HG02840 (cell line): Measurements from ENCODE around the gene PKNOX1.
"Not testable (repeated sequence)": the region's sequence is repeated elsewhere in the genome, so short reads cannot be mapped to it uniquely, and the experiment has no call there.

ENCODE experiments used
- ATAC-seq: cut with Tn5 transposase; IDR thresholded peaks from one replicate; pipeline ENCODE4 v1.9.1; 2021; ENCODE audit warnings: mild to moderate bottlenecking, moderate library complexity, moderate number of reproducible peaks; ENCODE audit not compliant: unreplicated experiment, low FRiP score

Gene PKNOX1

DNA sequence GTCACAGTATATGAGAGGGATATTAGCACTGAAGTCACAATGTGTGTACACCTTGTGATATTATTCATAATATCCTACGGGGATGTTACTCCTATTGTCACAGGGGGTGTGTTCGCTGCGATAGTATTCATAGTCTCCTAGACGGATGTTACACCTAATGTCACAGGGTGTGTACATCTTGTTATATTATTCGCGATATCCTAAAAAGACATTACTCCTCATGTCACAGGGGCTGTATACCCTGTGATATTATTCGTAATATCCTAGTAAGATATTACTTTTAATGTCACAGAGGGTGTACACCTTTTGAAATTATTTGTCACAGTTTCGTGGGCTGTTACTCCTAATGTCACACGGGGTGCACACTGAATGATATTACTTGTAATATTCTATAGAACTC is 23.2 kb upstream of the PKNOX1 start:
- ATAC-seq: not testable (repeated sequence)

DNA sequence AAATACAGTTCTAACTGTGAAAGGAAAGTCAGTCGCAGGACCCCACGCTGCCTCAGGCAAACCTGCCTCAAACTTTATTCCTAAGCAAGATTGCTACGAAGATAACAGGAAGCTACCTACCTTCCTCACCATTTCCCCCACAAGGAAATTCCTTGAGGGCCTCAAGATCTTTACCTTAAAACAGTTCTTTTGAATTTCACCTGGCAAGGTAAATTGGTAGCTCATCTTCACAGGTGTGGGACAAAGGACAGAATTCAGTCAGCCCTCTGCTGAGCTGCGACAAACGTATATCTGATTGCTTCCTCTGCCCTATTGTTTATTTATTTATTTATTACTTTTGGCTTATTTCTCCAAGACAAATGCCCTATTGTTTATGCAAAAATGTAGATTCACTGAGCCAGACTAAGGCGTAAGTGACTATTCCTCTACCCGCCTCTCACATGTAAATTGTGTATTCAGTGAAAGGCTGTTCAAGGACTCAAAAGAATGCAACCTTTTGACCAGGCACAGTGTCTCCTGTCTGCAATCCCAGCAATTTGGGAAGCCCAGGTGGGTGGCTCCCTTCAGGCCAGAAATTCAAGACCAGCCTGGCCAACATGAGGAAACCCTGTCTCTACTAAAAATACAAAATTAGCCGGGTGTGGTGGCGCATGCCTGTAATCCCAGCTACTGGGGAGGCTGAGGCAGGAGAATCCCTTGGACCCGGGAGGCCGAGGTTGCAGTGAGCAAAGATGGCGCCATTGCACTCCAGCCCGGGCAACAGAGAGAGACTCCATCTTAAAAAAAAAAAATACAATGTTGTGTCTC is 17.3 kb upstream of the PKNOX1 start:
- ATAC-seq: no peak

DNA sequence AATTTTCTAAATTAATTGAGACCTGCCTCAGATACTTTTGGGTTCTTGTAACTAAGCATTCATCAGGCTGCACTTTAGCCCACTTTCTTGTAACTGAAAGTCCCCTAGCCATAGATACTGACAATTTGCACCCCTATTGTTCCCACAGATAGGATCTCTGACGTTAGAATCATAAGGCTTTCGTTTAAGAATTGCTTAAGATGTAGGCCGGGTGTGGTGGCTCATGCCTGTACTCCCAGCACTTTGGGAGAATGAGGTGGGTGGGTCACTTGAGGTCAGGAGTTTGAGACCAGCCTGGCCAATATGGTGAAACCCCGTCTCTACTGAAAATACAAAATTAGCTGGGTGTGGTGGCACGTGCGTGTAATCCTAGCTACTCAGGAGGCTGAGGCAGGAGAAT is 16.2 kb upstream of the PKNOX1 start:
- not testable (repeated sequence) for ATAC-seq

DNA sequence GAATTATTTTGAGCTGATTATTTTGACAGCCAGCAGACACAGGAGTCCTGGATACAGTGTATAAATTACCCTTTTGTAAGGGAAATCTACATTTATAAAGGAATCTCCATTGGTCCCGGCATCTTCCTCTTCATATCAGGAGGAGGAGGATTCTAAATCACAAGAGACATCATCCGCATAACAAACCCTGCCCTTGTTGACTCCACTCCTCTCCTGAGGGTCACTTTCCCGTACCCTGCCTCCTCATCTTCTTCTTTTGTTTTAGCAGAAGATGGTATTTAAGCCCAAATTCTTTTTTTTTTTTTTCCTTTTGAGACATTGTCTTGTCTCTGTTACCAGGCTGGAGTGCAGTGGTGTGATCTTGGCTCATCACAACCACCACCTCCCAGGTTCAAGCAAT is 14.6 kb upstream of the PKNOX1 start:
- no peak for ATAC-seq

DNA sequence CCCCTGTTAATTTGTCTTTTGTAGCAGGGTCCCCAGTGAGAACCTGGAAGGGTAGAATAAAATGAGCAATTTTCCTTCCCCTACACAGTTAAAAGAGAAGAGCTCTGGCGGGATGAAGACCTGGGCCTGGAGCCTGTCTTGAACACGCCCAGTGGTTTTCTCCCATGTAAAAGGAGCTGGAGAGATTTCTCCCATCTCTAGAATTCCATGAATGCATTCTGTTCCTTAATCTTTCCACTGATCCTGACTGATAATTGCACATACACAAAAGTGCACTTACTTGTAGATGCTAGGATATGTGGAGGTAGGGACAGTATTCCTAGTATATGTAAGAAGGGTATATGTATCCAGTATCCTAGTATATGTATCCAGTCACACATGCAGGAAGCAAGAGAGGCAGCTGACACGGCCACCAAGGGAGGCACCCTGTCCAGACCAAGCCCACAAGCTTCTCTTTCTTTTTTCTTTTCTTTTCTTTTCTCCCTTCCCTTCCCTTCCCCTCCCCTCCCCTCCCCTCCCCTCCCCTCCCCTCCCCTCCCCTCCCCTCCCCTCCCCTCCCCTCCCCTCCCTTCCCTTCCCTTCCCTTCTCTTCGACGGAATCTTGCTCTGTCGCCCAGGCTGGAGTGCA is 11.9 kb upstream of the PKNOX1 start:
- no peak for ATAC-seq

DNA sequence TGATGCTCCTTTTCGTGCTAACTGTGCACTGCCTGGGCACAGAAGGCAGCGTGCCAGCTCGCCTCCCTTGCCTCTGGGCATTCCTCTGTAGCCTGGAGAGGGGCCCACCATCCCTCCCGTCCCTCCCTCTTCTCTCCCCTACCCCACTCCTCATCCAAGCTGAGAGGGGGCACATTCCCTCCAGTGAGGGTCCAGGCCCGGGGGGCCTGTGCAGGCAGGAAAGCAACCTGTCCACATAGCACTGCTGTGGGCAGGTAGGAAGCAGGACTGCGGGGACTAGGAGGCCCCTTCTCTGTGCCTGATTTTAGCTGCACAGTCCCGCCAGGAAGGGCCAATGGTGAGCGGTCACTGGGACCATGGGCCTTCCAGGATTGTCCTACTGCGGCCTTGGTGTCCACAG is 10.3 kb upstream of the PKNOX1 start:
- no peak for ATAC-seq

DNA sequence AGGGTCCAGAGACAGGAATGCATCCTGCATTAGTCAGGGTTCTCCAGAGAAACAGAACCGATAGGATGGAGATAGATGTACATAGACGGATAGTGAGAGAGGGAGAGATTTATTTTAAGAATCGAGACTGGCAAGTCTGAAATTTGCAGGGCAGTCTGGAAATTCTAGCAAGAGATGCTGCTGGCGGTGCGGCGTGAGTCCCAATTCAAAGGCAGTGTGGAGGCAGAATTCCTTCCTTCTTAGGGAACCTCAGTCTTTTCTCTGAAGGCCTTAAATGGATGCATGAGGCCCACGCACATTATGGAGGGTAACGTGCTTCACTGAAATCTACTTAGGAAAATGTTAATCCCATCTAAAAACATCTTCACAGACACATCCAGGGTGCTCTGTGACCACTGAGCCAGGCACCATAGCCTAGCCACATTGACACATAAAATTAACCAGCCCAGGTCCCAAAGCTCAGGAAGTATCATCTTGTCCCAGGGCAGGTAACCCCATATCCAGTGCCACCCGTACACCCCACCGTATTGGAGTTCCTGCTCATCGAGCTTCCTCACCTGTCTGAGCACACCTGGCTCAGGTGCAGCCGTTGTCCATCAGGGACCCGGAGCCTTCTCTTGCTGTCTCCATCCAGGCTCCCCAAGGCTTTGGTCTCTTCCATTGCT is 9.7 kb upstream of the PKNOX1 start:
- no peak for ATAC-seq

DNA sequence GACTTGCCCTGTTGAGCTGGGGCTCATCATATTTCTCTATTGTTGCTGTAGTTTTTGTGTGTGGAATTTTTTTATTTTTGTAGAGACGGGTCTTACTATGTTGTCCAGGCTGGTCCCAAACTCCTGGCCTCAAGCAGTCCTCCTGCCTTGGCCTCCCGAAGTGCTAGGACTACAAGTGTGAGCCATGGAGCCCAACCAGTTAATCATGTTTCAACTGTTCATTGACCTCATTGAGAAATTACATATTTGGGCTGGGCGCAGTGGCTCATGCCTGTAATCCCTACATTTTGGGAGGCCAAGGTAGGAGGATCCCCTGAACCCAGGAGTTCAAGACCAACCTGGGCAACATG is 9.2 kb upstream of the PKNOX1 start:
- no peak for ATAC-seq

DNA sequence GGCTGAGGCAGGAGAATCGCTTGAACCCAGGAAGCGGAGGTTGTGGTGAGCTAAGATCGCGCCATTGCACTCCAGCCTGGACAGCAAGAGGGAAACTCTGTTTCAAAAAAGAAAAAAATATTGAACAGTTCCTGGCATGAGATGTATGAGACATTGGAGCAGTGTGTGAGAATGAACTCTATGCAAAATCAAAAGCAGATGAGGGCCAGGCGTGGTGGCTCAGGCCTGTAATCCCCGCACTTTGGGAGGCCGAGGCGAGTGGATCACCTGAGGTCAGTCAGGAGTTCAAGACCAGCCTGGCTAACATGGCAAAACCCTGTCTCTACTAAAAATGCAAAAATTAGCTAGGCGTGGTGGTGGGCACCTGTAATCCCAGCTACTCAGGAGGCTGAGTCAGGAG is 6.7 kb upstream of the PKNOX1 start:
- ATAC-seq: not testable (repeated sequence)

DNA sequence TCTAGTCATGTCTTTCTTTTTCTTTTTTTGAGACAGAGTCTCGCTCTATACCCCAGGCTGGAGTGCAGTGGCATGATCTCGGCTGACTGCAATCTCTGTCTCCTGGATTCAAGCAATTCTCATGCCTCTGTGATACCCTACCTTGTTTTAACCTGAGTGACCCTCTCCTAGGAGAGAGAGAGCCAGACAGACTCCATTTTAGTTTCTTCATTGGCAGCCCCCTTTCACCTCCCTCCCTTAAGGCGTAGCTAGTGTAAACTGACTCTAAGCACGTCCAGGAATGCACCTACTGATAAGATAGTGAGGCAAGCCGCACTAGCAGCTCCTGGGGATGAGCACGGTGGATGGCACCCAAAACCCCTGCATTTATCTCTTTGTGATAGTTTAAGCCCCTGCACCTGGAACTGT is 5.2 kb upstream of the PKNOX1 start:
- ATAC-seq: no peak

DNA sequence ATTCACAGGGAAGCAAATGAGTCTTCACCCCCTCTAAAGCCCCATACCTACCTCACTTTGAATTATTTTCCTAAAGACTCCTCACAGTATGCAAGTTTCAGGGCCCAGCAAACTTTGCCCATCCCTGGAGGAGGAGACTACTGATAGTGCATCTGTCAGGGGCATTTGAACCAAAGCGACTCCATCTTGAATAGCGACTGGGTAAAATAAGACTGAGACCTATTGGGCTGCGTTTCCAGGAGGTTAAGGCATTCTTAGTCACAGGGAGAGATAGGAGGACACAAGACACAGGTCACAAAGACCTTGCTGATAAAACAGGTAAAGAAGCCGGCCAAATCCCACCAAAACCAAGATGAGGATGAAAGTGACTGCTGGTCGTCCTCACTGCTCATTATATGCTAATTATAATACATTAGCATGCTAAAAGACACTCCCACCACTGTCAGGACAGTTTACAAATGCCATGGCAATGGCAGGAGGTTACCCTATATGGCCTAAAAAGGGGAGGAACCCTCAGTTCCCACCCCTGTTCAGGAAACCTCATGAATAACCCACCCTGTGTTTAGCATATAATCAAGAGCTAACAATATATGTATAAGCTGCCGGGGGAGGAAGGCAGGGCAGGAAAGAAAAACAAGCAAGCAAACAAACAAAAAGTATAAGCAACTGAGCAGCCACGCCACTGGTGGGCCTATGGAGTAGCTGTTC is 3.3 kb upstream of the PKNOX1 start:
- no peak for ATAC-seq

DNA sequence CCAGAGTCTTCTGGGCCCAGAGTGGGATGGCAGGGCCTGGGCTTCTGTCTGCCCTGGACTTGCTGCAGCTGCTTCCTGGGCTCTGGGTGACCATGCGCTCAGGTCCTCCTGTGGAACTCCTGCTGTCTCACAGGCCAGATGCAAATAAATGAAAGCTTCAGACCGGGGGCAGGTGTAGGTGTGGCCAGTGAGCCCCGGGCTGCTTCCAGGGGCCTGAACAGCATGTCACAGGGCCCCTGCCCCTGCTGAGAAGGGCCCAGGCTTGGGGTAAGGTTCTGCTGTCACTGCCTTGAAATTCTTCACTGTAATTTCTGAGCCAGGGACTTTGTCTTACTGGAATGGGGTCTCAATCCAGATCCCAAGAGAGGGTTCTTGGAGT is 2.5 kb upstream of the PKNOX1 start:
- ATAC-seq: no peak

DNA sequence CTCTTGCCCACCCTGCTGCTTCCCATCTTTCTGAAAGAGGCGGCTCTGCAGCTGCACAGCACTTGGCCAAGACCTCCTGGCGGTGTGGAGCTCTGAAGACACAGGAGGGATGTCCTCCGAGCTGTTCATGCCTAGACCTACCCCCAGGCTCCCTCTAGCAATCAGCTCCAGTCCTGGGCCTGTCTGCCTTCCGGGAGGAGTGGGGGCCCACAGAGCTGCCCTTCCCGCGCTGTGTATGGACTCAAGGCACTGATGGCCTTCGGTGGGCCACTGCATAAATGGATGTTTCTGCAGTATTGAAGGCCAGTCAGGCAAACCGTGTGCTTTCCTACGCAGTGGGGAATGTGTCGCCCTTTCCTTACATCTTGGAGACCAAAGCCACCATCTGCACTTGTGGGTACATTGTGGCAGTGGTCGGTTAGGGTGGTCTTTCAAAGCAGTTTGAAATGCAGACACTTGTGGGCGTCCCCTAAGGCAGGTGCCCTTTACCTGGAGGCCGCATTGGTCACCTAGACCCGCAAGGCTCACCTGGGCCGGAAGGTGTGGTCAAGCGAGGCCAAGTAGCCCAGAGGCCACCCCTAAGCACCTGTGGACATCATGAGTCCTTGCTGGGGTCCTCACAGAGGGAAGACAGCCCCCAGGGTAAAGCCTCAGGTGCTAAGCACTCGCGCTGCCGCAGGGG is 912 bp upstream of the PKNOX1 start:
- ATAC-seq: no peak

DNA sequence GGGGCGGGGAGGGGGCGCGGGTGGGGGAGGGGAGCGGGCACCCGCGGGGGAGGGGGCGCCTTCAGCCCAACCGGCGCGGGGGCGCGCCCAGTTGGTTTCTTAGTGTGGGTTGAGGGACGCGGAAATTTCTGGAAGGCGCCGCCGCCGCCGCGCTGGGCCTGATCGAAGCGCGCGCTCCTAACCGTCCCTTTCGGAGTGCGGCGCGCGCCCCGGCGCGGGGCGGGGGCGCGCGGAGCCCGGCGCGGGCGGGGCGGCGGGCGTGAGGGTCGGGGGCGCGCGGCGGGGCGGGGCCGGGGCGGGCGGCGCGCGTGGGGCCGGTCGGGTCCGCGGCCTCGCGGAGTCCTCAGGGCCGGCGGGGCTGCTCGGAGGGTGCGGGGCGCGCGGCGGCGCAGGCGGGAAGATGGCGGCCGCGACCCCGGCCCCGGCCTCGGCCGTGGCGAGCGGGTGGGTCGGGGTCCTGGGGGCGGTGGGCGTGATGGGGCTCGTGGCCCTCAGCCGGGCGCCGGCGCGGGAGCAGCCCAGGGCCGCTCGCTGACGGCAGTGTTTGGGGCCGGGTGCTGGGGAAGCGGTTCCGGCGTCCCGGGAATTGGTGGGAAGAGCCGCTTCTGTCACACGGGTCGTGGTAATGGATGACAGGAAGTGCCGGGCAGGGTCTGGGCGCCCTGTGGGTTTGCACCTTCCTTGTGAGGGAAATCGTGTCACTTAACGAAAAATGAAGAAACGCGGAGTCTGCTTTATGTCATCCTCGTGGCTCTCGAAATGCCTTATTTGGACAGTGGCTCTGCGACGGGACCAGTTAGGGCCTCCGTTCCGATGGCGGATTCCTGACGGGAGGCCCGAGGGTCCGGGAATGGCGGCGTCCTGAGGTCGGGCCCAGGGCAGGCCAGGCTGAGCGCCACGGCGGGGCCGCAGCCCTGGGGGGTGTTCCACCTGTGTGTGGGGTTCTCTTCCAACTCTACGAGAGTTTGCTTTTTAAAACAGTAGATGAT is 764 bp downstream of the PKNOX1 start:
- ATAC-seq: peak; percentile 25

DNA sequence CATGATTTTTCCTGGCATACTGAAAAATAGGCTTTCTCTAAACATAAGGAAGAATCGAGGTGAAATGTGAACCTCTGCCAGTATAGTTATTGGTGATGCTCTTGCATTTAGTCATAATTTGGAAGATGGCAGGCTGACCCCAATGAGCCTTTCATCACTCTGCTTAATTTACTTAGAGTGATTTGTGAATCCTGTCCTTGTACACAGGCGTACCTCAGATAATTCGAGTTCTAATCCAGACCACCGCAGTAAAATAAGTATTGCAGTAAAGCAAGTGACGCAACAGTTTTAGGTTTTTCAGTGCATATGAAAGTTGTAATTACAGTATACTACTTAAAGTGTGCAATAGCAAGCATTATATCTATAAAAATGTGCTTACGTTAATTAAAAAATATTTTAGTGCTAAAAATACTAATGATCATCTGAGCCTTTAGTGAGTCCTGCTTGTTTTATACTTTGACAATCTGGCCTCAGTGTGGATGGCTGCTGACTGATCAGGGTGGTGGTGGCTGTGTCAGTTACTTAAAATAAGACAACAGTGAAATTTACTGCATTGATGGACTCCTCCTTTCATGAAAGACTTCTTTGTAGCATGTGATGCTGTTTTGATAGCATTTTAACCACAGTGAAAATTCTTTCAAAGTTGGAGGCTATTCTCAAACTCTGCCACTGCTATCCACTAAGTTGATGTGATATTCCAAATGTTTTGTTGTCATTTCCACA is 1.7 kb downstream of the PKNOX1 start:
- ATAC-seq: no peak

DNA sequence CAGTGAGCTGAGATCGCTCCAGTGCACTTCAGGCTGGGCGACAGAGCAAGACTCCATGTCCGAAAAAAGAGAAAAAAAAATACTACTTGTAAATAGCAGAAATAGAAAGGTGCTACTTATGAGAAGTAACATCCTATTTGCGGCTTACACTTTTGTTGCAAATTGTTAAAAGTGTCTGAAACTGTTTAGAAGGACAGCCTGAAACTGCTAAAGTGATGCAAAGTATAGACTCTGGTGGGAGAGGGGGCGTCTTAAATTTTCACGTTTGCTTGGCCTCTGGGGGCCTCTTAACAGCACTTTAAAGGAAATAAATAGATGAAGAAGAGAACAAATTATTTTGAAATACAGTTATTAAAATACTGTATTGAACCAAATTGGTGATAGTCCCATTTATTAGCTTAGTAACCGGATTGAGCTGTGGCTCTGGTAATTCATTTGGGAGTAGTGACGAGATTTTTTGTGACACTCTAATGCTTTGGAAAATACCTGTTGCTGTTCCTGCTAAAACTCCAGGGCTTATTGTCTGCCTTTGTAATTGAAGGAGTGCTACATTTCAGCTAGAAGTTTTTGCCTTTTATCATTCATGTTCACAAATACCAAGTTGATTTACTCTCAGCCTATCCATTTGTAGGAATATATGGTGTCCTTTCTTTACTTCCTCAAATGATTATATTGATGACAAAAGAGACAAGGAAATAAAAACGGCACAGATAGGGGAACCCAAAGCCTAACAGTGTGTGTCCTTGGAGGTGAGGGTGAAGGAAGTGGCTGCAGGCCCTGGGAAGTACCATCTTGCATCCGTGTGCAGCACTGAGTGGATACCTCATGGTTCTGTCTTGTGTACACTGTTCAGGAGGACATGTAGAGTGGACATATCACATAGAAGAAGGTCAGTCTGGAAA is 6.2 kb downstream of the PKNOX1 start:
- ATAC-seq: no peak

DNA sequence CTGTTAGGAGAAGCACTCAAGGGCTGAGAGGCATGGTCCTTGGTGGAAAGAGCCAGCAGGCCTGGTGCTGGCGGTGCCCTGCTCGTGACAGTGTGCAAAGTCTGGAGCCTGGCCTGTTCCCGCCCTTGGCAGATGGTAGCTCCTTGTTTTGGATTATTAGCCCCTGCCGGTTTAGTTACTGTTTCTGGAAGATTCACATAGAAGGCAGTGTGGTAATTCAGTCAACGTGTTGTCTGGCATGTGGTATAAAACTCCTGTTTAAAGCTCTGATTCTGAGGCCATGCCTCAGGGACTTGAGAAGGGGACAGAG is 6.8 kb downstream of the PKNOX1 start:
- ATAC-seq: no peak

DNA sequence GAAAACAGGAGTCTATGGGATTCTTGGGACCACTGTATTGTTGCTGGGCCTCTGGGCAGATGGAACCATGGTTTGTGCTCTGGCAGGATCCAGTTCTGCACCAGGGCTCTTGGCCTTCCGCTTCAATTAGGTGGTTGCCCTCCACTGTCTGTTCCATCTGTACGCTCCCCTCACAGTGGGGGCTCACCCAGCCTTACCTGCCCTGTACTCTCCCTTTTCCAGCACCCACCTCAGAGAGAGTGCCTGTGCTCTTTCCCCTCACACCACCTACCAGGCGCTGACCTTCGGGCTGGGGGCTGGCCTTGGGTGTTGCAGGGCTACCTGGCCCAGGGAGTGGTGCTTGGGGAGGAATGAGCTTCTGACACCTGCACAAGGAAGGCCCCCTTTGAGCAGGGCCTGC is 7.5 kb downstream of the PKNOX1 start:
- no peak for ATAC-seq
